SK-N-SH treated with all-trans-retinoic acid at 6 μM for 48 hours (cell line): ENCODE results near the gene TBCK.

Experiments used
- BACH2 ChIP-seq: fragments of 250-450 bp; sonication (Bioruptor Pico); IDR thresholded peaks from 2 replicates; pipeline ENCODE4 v1.9.0; 2021; ENCODE audit warnings: mild to moderate bottlenecking, borderline replicate concordance
- ESRRG ChIP-seq: fragments of 250-450 bp; sonication (Bioruptor Pico); IDR thresholded peaks from 2 replicates; pipeline ENCODE4 v1.6.1; 2021; ENCODE audit warnings: mild to moderate bottlenecking
- GLIS3 ChIP-seq: fragments of 250-450 bp; sonication (Bioruptor Pico); IDR thresholded peaks from 2 replicates; pipeline ENCODE4 v1.5.0; 2020; ENCODE audit warnings: mild to moderate bottlenecking, moderate library complexity
- ISL1 ChIP-seq: fragments of 250-450 bp; sonication (Bioruptor Pico); IDR thresholded peaks from 2 replicates; pipeline ENCODE4 v2.1.2; 2022; ENCODE audit warnings: mild to moderate bottlenecking, moderate library complexity
- OSR1 ChIP-seq: fragments of 250-450 bp; sonication (Bioruptor Pico); IDR thresholded peaks from 2 replicates; pipeline ENCODE4 v1.8.0; 2022; ENCODE audit warnings: moderate library complexity, mild to moderate bottlenecking, inconsistent platforms
- PATZ1 ChIP-seq: fragments of 250-450 bp; sonication (Bioruptor Pico); IDR thresholded peaks from 2 replicates; pipeline ENCODE4 v1.8.0; 2020; ENCODE audit warnings: mild to moderate bottlenecking, moderate library complexity, borderline replicate concordance
- POU6F1 ChIP-seq: fragments of 250-450 bp; sonication (Bioruptor Pico); IDR thresholded peaks from 2 replicates; pipeline ENCODE4 v1.8.0; 2021; ENCODE audit warnings: low read depth, mild to moderate bottlenecking, moderate library complexity, borderline replicate concordance
- PPARA ChIP-seq: fragments of 250-450 bp; sonication (Bioruptor Pico); IDR thresholded peaks from 2 replicates; pipeline ENCODE4 v1.5.0; 2020; ENCODE audit warnings: mild to moderate bottlenecking, borderline replicate concordance
- RARB ChIP-seq: fragments of 250-450 bp; sonication (Bioruptor Pico); IDR thresholded peaks from 2 replicates; pipeline ENCODE4 v1.8.0; 2021; ENCODE audit warnings: mild to moderate bottlenecking, moderate library complexity
- TCF4 ChIP-seq: fragments of 250-450 bp; sonication (Bioruptor Pico); IDR thresholded peaks from 2 replicates; pipeline ENCODE4 v1.8.0; 2021; ENCODE audit warnings: mild to moderate bottlenecking, moderate library complexity, borderline replicate concordance
- TOX ChIP-seq: fragments of 250-450 bp; sonication (Bioruptor Pico); IDR thresholded peaks from 2 replicates; pipeline ENCODE4 v1.8.0; 2021; ENCODE audit warnings: mild to moderate bottlenecking, moderate library complexity, borderline replicate concordance
- ZFP3 ChIP-seq: fragments of 250-450 bp; sonication (Bioruptor Pico); IDR thresholded peaks from 2 replicates; pipeline ENCODE4 v1.5.0; 2020; ENCODE audit warnings: mild to moderate bottlenecking, moderate library complexity
- ZFP30 ChIP-seq: fragments of 450-650 bp; formaldehyde crosslinking; IDR thresholded peaks from 2 replicates; pipeline ENCODE4 v1.5.0; 2022; ENCODE audit warnings: mild to moderate bottlenecking, moderate library complexity
- ZNF565 ChIP-seq: fragments of 450-650 bp; formaldehyde crosslinking; conservative IDR thresholded peaks from 2 replicates; pipeline ENCODE4 v1.5.0; 2020; ENCODE audit warnings: low read depth, mild to moderate bottlenecking, moderate library complexity

GRCh38 chr4:106046083-106046482, 269.9 kb downstream of the TBCK start:
- TF ChIP-seq PATZ1 (no peak), POU6F1 (no peak), RARB (CRISPR knock-in tag) (no peak), PPARA (CRISPR knock-in tag) (no peak), ISL1 (CRISPR knock-in tag) (no peak), OSR1 (CRISPR knock-in tag) (no peak), ESRRG (no peak), TOX (CRISPR knock-in tag) (no peak), GLIS3 (CRISPR knock-in tag) (no peak), ZFP30 (CRISPR knock-in tag) (no peak), ZFP3 (CRISPR knock-in tag) (no peak), ZNF565 (CRISPR knock-in tag) (no peak), TCF4 (no peak), BACH2 (CRISPR knock-in tag) (no peak)
